Caco-2 (cell line): ENCODE measurements around the gene CAMKK1. TPM values are rescaled to one million over a fixed set of nuclear protein-coding genes. Genes with fewer than 3 reads are reported as not detected.

ENCODE experiments used
- BruUV-seq: library from RNA; stranded (reverse); fragments of 400-500 nt; replicated peaks from 2 replicates; lab custom pipeline; 2021; lab: Mats Ljungman, UMichigan
- CTCF ChIA-PET: fragments of 300-600 bp; sonication (Branson Sonifier 250); formaldehyde crosslinking; loops from one replicate; lab custom pipeline; 2022; ENCODE audit warnings: antibody characterized with exemption; lab: Charles Lee
- POLR2A ChIA-PET: fragments of 300-600 bp; sonication (Branson Sonifier 250); formaldehyde crosslinking; loops from one replicate; lab custom pipeline; 2022; ENCODE audit warnings: antibody characterized with exemption; lab: Charles Lee
- DNase-seq, 2 experiments: peaks; one replicate each; pipeline versions ENCODE4 v3.0.0 to v3.0.0-alpha.2; 2020 to 2022
- H3K27me3 ChIP-seq: replicated peaks from 2 replicates; pipeline ENCODE4 v1.6.0; 2011; ENCODE audit warnings: low read length; ENCODE audit not compliant: control insufficient read depth, insufficient read depth
- H3K36me3 ChIP-seq: 2 replicates; pipeline ENCODE4 v1.5.1; 2011; ENCODE audit warnings: low read length; ENCODE audit not compliant: control insufficient read depth, insufficient read depth
- H3K4me1 ChIP-seq: fragments of 250-450 bp; sonication (Bioruptor Pico); 2 replicates; pipeline ENCODE4 v1.5.1; 2020; ENCODE audit warnings: mild to moderate bottlenecking
- H3K4me3 ChIP-seq: 2 replicates; pipeline ENCODE4 v1.5.1; 2011; ENCODE audit warnings: low read depth, mild to moderate bottlenecking, control low read depth, low read length
- H3K9me3 ChIP-seq: fragments of 250-450 bp; sonication (Bioruptor Pico); 2 replicates; pipeline ENCODE4 v1.5.1; 2020; ENCODE audit warnings: mild to moderate bottlenecking, moderate library complexity
- H3K27ac Mint-ChIP-seq: one replicate; pipeline ENCODE4 v1.8.0; 2022; ENCODE audit warnings: mixed read lengths; ENCODE audit not compliant: unreplicated experiment
- H3K27me3 Mint-ChIP-seq: one replicate; pipeline ENCODE4 v1.8.0; 2022; ENCODE audit warnings: mixed read lengths; ENCODE audit not compliant: insufficient read depth, unreplicated experiment
- H3K36me3 Mint-ChIP-seq: one replicate; pipeline ENCODE4 v1.8.0; 2022; ENCODE audit warnings: mild to moderate bottlenecking, mixed read lengths; ENCODE audit not compliant: insufficient read depth, unreplicated experiment
- H3K4me1 Mint-ChIP-seq: one replicate; pipeline ENCODE4 v1.8.0; 2022; ENCODE audit warnings: low read depth, mixed read lengths; ENCODE audit not compliant: unreplicated experiment
- H3K4me3 Mint-ChIP-seq: one replicate; pipeline ENCODE4 v1.8.0; 2022; ENCODE audit warnings: mild to moderate bottlenecking, moderate library complexity, mixed read lengths; ENCODE audit not compliant: unreplicated experiment
- H3K9me3 Mint-ChIP-seq: one replicate; pipeline ENCODE4 v1.8.0; 2022; ENCODE audit warnings: mixed read lengths; ENCODE audit not compliant: unreplicated experiment
- CTCF ChIP-seq, 2 experiments: fragments of 200-600 bp in 1 of 2; IDR thresholded peaks; 1 replicate in 1 of 2; 2 replicates in 1 of 2; pipeline versions ENCODE4 v1.5.1 to v1.8.0; 2011 to 2022; ENCODE audit warnings: antibody characterized with exemption in 1 of 2, control low read depth in 1 of 2, inconsistent platforms in 1 of 2, low read depth in 1 of 2, low read length in 1 of 2, mild to moderate bottlenecking in 1 of 2, moderate library complexity in 1 of 2; ENCODE audit not compliant: insufficient read depth in 1 of 2, severe bottlenecking in 1 of 2, unreplicated experiment in 1 of 2
- intact Hi-C: fragments of 100-400 bp; cut with micrococcal nuclease; formaldehyde crosslinking; loops from one replicate; pipeline ENCODE4 v1.10.0; 2022; ENCODE audit not compliant: unreplicated experiment
- total RNA-seq: library from RNA; stranded (reverse); gene quantifications from 2 replicates; pipeline ENCODE4 v1.2.3, GENCODE V29; 2022

The CAMKK1 gene
- total RNA-seq, 1 experiment from 2014 or later, result 1.9 TPM

GRCh38 chr17:3895354-3895753 lies 2.5 kb upstream of the CAMKK1 start:
- peaks cover 9% of the 10 kb centered on the region for H3K4me1 Mint-ChIP-seq
- H3K27me3 ChIP-seq, result no peaks in the 10 kb centered on the region
- intact Hi-C loops, result no loop called here
- POLR2A ChIA-PET, result no interaction called here
- H3K4me3 Mint-ChIP-seq, result no peak overlapping the region
- H3K27me3 Mint-ChIP-seq, result no peaks in the 10 kb centered on the region
- no TSS peak for BruUV-seq
- no peak for TF ChIP-seq CTCF (IDR thresholded peaks at IDR 0.05; ENCODE audit: insufficient read depth in 1 of 2, low read depth in 1 of 2, low read length in 1 of 2, severe bottlenecking in 1 of 2, unreplicated experiment in 1 of 2)
- peaks cover 8% of the 10 kb centered on the region for H3K36me3 Mint-ChIP-seq
- CTCF ChIA-PET, result interaction anchor here (0.6 kb wide), 1 partner anchor 139 kb away, joined by 3 read pairs; no protein-coding TSS in a partner anchor
- H3K36me3 ChIP-seq, result no peaks in the 10 kb centered on the region
- H3K4me3 ChIP-seq, result no peak overlapping the region
- no peaks in the 10 kb centered on the region for H3K9me3 Mint-ChIP-seq
- no peaks in the 10 kb centered on the region for H3K9me3 ChIP-seq
- DNase-seq, result no peak
- H3K4me1 ChIP-seq, result peaks cover 7% of the 10 kb centered on the region; the same call in 1 of the 2 replicates
- no peak overlapping the region for H3K27ac Mint-ChIP-seq

GRCh38 chr17:3894911-3895343 lies 2.1 kb upstream of the CAMKK1 start:
- no peak overlapping the region for H3K27ac Mint-ChIP-seq
- no peak for TF ChIP-seq CTCF (IDR thresholded peaks at IDR 0.05; ENCODE audit: insufficient read depth in 1 of 2, low read depth in 1 of 2, low read length in 1 of 2, severe bottlenecking in 1 of 2, unreplicated experiment in 1 of 2)
- no TSS peak for BruUV-seq
- POLR2A ChIA-PET, result no interaction called here
- H3K9me3 Mint-ChIP-seq, result no peaks in the 10 kb centered on the region
- H3K27me3 Mint-ChIP-seq, result no peaks in the 10 kb centered on the region
- H3K9me3 ChIP-seq, result no peaks in the 10 kb centered on the region
- intact Hi-C loops, result no loop called here
- no peak overlapping the region for H3K4me3 ChIP-seq
- DNase-seq, result no peak
- peaks cover 8% of the 10 kb centered on the region for H3K36me3 Mint-ChIP-seq
- CTCF ChIA-PET, result interaction anchor here (0.6 kb wide), 1 partner anchor 139 kb away, joined by 3 read pairs; no protein-coding TSS in a partner anchor
- peaks cover 7% of the 10 kb centered on the region; the same call in 1 of the 2 replicates for H3K4me1 ChIP-seq
- H3K4me1 Mint-ChIP-seq, result peaks cover 9% of the 10 kb centered on the region
- no peaks in the 10 kb centered on the region for H3K27me3 ChIP-seq
- no peak overlapping the region for H3K4me3 Mint-ChIP-seq
- H3K36me3 ChIP-seq, result no peaks in the 10 kb centered on the region

GRCh38 chr17:3894188-3894587 lies 1.3 kb upstream of the CAMKK1 start:
- Mint-ChIP-seq H3K9me3 (no peaks in the 10 kb centered on the region), H3K4me1 (peaks cover 9% of the 10 kb centered on the region), H3K27me3 (no peaks in the 10 kb centered on the region), H3K27ac (peak overlapping the region; percentile 91), H3K36me3 (peaks cover 8% of the 10 kb centered on the region), H3K4me3 (peak overlapping the region; percentile 71)
- POLR2A ChIA-PET, result no interaction called here
- TF ChIP-seq CTCF (IDR thresholded peaks at IDR 0.05; ENCODE audit: insufficient read depth in 1 of 2, low read depth in 1 of 2, low read length in 1 of 2, severe bottlenecking in 1 of 2, unreplicated experiment in 1 of 2), result no peak
- Histone ChIP-seq H3K4me1 (peaks cover 7% of the 10 kb centered on the region; the same call in 1 of the 2 replicates), H3K4me3 (no peak overlapping the region), H3K36me3 (no peaks in the 10 kb centered on the region), H3K9me3 (no peaks in the 10 kb centered on the region), H3K27me3 (no peaks in the 10 kb centered on the region)
- no peak for DNase-seq
- BruUV-seq, result no TSS peak
- intact Hi-C loops, result no loop called here
- CTCF ChIA-PET, result interaction anchor here (2.3 kb wide), 1 partner anchor 48 kb away, joined by 11 read pairs; the partner anchor contains the start of gene NCBP3
